GM18520 (cell line): Measurements from ENCODE around the gene LRRK1.
A peak's percentile ranks its signal among the peaks of the same experiment; 100 is the strongest.

Source experiments
- ATAC-seq: cut with Tn5 transposase; IDR thresholded peaks from one replicate; pipeline ENCODE4 v1.9.1; 2021; ENCODE audit not compliant: unreplicated experiment

The LRRK1 gene

GRCh38 chr15:100932676-100933348 is 13.7 kb downstream of the LRRK1 start:
- ATAC-seq: no peak

DNA sequence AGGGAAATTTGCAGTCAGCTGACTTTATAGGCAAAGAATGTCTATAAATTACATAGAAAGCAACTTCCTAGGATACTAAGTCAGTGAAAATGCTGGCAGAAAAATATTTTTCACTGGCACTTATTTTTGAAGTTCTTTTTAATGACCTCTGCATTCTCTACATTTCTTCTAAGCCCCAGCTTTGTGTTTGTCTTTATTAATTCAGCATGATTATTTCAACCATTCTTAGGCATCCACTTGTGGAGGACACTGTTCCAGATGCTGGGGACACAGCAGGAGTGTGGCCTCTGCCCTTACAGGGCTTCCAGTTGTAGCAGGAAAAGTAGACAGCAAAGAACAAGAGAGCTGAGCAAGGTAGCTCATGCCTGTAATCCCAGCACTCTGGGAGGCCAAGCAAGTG is 15.0 kb downstream of the LRRK1 start:
- no peak for ATAC-seq

- no peak for ATAC-seq
These were observed 15.6 kb downstream of the LRRK1 start for GRCh38 chr15:100934726-100935125.

DNA sequence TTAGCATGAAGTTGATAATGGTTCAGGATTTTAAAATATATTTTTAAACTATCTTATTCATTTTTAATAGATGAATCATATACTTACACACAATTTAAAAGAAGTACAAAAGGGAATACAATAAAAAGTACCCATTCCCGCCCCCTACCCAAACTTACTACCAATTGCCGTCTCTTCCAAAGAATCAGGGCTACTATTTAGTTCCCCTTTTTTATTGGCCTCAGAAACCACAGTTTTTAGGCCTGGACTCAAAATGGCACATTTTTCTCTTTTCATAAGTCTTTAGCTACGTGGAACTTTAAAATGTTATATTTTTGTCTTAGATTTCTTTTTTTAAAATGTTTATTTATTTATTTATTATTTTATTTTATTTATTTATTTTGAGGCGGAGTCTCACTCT is 18.0 kb downstream of the LRRK1 start:
- ATAC-seq: no peak

DNA sequence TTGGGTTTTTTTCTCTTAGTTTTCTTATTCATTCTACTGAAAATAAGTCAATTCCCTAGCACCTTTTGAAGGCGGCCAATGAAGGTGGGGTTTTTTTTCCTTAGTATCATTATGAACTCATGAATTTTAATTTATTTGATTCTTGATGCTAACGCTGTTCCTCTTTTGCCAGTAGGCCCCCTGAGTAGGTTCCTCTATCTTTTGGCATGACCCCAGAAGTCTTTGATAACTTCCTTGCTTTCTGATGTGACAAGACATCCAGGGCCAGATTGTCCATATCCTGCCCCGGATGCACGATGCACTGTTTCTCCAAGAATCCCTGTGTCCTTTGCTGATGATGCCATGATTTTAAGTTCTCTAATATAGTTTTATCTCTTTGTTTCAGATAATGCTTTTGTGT is 20.6 kb downstream of the LRRK1 start:
- ATAC-seq: no peak

- ATAC-seq: peak; percentile 26
These were observed 21.7 kb downstream of the LRRK1 start for GRCh38 chr15:100940767-100941379.

DNA sequence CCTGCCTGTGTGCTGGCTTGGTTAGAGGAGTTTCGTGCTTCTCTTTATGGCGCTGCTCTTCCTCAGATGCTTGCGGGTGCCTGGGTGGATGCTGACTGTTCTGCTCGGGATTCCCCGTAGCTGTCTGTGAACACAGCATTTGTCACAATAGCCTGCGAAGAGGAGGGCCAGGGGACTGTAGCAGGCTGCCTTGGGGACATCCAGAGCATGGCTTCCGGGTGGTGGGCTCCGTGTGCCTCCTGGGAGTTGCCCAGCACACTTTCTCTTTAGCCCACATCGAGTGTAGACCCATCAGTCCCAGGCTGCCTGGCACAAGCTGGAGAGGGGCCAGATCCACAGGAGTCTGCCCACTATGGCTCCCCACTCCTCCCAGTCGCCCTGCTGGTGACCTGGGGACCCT is 22.4 kb downstream of the LRRK1 start:
- peak; percentile 44 for ATAC-seq

DNA sequence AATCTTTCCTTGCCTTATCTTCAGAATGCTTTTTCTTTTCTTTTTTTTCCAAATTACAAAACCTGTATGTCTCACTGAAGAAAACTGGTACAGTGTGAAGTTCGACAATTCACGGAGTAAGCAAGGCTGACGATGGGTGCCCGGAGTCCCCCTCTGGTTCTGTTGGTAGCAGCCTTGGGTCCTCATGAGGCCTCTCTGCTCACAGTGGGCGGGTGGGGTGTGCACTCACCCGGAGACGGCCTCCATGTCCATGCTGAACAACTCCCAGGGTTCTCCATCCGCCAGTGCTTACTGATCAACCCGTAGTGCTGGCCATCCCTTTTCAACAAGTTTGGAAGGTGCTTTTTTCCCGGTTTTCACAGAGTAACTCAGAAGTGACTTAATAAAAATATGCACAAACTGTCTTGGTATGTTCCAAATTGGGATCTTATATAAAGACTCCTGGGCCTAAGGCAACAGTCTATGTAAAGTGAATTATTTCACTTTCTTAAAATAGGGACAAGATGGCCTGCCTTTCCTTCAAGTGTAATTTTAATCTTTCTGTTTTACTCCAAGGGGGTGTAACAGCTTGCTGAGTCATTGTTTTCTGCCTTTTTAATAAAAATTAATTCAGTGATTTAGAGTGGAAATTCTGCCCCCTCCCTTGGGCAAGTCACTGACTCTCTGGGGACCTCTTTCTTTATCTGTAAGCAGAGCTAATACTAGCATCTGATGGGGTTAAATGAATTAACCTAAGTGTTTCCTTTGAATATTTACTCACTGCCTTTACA is 23.7 kb downstream of the LRRK1 start:
- ATAC-seq: no peak

DNA sequence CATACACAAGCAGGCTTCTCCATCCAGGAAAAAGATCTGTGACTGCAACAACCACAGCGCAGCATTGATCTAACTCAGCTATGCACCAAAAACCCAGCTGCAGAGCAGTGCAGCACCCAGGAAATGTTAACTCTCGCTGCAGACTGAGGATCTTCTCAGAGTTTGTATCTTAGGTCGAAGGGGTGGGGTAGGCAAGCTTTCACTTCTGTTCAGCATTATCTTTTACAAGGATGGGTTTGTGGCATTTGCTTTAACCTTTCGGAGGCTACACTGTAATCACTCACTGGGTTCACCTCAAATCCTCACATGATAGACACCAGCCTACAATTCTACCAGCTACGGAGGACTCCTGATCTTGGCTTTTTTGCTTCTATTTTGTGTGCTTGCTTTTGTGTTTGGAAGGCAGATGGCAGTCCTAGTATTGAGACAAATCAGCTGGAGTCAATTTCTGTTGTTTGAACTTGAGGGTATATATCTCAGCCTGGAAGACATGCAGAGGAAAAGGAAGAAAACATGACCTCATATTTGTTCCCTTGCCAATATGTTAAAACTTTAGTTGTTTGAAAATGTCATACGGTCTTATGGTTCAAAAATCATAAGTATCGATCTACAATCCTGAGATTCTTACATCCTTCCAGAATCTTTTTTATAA is 25.2 kb downstream of the LRRK1 start:
- ATAC-seq: peak; percentile 36

DNA sequence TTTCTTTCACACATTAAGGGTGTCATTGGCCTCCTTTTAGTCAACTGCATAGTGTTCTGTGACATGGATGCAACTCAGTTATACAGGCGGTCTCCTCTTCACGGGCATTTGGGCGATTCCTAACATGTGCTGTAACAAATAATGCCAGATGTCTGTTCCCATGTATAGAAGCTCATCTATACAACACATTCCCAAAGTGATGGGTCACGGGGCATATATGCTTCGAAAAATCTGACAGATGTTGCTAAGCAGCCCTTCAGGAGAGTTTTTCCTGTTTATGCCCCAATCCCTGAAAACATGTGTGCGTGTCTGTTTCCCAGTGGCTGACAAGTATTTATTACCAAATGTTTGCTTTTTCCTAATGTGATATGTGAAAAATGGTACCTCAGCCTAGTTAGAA is 25.8 kb downstream of the LRRK1 start:
- no peak for ATAC-seq

DNA sequence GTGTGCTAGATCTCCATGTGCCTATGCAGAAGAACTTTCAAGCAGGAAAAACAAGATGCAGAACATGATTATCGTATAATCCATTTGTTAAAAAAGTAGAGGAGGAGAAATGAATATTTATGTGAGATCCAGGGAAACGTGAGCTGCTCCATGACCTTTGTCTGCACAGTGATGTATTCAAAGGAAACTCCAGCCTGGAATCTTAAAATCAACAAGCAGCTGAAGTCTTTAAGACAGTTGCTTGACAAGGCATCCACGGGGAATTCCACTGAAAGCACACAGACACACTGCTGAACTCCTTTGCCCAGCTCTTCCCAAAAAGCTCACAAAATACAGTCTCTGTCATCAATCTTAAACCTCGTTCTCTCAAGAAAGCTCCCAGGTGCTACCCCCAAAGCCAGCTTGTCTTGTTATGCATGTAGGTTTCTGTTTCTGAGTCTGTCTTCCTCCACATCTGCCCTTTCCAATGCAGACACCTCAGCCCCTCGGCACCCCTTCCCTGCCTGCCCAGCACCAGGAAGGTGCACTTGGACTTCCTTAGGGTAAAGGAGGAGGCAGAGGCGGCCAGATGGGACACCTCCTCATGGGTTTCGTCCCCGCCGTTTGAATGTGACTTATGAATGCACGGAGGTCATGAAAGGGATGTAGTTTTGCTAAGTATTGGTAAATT is 28.7 kb downstream of the LRRK1 start:
- ATAC-seq: peak; percentile 32

GRCh38 chr15:100948430-100948762 is 29.2 kb downstream of the LRRK1 start:
- peak; percentile 40 for ATAC-seq

- no peak for ATAC-seq
These were observed 30.5 kb downstream of the LRRK1 start for GRCh38 chr15:100949691-100950090.

GRCh38 chr15:100951965-100952364 is 32.8 kb downstream of the LRRK1 start:
- no peak for ATAC-seq

DNA sequence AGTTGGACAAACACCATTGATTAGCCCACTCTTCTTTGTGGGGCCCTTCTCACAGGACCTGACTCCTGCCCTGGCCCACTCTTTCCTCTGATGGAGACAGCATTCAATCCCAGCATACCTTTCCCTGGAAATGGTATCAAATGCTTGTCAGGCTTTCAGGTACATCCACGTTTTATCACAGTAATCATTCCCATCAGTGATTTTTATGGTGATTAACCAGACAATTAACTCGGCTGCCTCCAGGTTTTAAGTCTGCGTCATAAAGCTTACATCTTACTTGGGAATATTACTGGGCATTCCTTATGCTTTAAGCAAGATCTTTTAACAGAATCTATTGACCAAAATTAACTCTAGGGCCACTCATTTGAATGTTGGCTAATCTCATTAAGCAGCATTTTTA is 33.4 kb downstream of the LRRK1 start:
- no peak for ATAC-seq

DNA sequence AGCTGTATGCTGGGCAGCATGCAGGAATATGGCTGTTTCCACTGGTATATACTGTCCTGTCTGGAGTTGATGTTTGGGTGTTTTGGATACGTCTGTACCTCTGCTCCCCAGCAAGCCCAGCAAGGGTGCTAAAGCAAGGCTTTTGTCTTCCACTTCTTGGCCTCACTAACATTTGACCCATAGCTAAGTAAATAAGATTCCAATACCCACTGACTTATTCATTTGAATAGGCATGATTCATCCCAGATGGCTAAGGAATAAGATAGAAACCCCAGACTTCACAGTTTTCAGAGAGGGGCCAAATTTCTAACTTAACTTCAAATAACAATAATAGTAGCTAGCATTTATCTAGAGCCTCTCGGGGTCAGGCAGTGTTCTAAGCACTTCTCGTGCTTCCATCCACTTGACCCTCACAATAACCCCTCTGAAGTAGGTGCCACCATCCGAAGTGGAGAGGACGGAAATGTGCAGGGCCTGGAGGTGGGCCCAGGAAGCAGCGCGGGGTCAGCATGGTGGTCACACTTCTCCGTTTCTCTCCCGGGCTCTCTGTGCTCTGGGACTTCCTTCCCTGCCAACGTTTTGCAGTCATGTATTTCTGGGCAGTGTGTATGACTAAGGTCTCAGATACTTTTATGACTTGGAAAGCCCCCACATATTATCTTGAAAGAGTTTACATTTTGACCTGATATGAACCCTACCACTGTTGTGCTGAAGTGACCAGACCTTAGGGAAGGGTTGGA is 39.3 kb downstream of the LRRK1 start:
- ATAC-seq: no peak

DNA sequence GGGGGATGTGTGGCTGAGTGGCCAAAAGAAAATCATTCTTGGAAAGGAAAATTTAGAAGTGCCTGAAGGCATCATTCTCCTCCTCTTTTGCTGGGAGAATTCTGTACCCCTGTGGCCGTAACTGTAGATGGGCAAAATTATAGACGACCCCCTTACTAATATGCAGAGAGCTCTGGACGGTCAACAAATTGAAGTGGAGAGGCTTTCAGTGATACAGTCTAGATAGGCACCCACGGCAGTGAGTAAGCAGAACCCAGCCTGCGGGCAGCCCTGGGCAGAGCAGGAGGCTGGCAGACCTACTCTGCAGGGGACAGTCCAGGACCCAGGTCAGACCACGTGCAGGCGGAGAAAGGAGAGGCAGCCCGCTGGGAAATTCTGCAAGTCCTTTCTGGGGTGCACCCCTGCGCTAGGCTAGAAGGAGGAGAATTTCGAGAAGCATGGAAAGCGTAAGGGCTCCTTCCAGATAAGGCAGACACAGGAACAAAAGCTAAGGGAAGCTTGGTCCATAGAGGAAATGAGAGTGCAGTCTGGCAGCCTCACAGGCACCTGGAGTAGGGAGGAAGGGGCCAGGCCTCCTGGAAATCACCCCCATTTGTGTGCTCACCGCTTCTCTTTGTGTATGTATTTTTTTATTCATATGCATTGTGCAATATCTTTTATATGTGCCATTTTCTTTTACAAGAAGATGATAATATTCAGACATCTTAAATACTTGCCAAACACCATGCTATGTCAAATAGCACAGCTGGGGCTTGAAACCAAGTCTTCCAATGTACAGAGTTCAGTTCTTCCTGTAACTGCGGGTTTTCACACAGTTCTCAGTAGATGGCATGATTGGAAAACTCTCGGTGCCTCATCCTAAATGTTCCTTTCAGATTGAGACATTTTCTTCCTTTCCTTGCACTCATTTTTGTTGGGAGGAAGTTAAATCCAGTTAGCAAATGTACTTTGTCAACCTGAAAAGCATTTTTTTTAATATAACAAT is 40.2 kb downstream of the LRRK1 start:
- ATAC-seq: no peak

- peak; percentile 60 for ATAC-seq
These were observed 47.8 kb downstream of the LRRK1 start for GRCh38 chr15:100966997-100967396.
